Measurements from ENCODE around the gene ACSL3.

The ACSL3 gene

GRCh38 chr2:222952204-222952603 is 91.4 kb downstream of the ACSL3 start:
- H3K4me3 ChIP-seq (replicated peaks in 1 of 2; ENCODE audit: low read depth in 2 of 2, low read length in 2 of 2), result no peak overlapping the region
- no peak for TF ChIP-seq CTCF (IDR thresholded peaks at IDR 0.05; ENCODE audit: low read depth, low read length)
- no peak for DNase-seq (ENCODE audit: low read depth in 2 of 2)

- H3K4me3 ChIP-seq (replicated peaks in 1 of 2; ENCODE audit: low read depth in 2 of 2, low read length in 2 of 2), result no peak overlapping the region
- no peak for TF ChIP-seq CTCF (IDR thresholded peaks at IDR 0.05; ENCODE audit: low read depth, low read length)
- no peak for DNase-seq (ENCODE audit: low read depth in 2 of 2)
These were observed 94.2 kb downstream of the ACSL3 start for GRCh38 chr2:222955008-222955407.

GRCh38 chr2:222959358-222959757 is 98.5 kb downstream of the ACSL3 start:
- H3K4me3 ChIP-seq (replicated peaks in 1 of 2; ENCODE audit: low read depth in 2 of 2, low read length in 2 of 2), result no peak overlapping the region
- DNase-seq (ENCODE audit: low read depth in 2 of 2), result peak; percentile 78 to 91
- peak; percentile 61 for TF ChIP-seq CTCF (IDR thresholded peaks at IDR 0.05; ENCODE audit: low read depth, low read length)

- no peak overlapping the region for H3K4me3 ChIP-seq (replicated peaks in 1 of 2; ENCODE audit: low read depth in 2 of 2, low read length in 2 of 2)
- peak in 1 of 2 donors; percentile 46 for DNase-seq (ENCODE audit: low read depth in 2 of 2)
- no peak for TF ChIP-seq CTCF (IDR thresholded peaks at IDR 0.05; ENCODE audit: low read depth, low read length)
These were observed 99.3 kb downstream of the ACSL3 start for GRCh38 chr2:222960126-222960525.

GRCh38 chr2:222963641-222964040 is 102.8 kb downstream of the ACSL3 start:
- DNase-seq (ENCODE audit: low read depth in 2 of 2), result no peak
- no peak overlapping the region for H3K4me3 ChIP-seq (replicated peaks in 1 of 2; ENCODE audit: low read depth in 2 of 2, low read length in 2 of 2)
- no peak for TF ChIP-seq CTCF (IDR thresholded peaks at IDR 0.05; ENCODE audit: low read depth, low read length)

- H3K4me3 ChIP-seq (replicated peaks in 1 of 2; ENCODE audit: low read depth in 2 of 2, low read length in 2 of 2), result no peak overlapping the region
- no peak for TF ChIP-seq CTCF (IDR thresholded peaks at IDR 0.05; ENCODE audit: low read depth, low read length)
- DNase-seq (ENCODE audit: low read depth in 2 of 2), result no peak
These were observed 103.7 kb downstream of the ACSL3 start for GRCh38 chr2:222964376-222965031.

- DNase-seq (ENCODE audit: low read depth in 2 of 2), result no peak
- no peak for TF ChIP-seq CTCF (IDR thresholded peaks at IDR 0.05; ENCODE audit: low read depth, low read length)
These were observed 104.7 kb downstream of the ACSL3 start for GRCh38 chr2:222965555-222965954.

More at GRCh38 chr2:222965555-222965954, 104.7 kb downstream of the ACSL3 start:
- no peak overlapping the region for H3K4me3 ChIP-seq (replicated peaks in 1 of 2; ENCODE audit: low read depth in 2 of 2, low read length in 2 of 2)

Measured in cardiac fibroblast (primary cell).